Measurements from ENCODE around the gene HHIPL1. TPM values are rescaled to one million over a fixed set of nuclear protein-coding genes. Genes with fewer than 3 reads are reported as not detected.

The HHIPL1 gene
- polyA plus RNA-seq, 1 experiment = 1.1 TPM

GRCh38 chr14:99633141-99633540 lies 11.8 kb upstream of the HHIPL1 start:
- ChIA-PET CTCF (no interaction called here), POLR2A (no interaction called here)
- DNase-seq (ENCODE audit: low read depth, low spot score) = no peak
- TF ChIP-seq CTCF (IDR thresholded peaks at IDR 0.05; ENCODE audit: low read depth, low read length) = no peak
- Histone ChIP-seq H3K27me3 (ENCODE audit: control insufficient read depth, insufficient read depth, low read length) (peaks cover 4% of the 10 kb centered on the region), H3K9me3 (ENCODE audit: control insufficient read depth, insufficient read depth, low read length) (no peaks in the 10 kb centered on the region), H3K27ac (ENCODE audit: low read depth, low read length) (no peak overlapping the region), H3K4me3 (ENCODE audit: low read depth, low read length) (no peak overlapping the region)

- no peak for DNase-seq (ENCODE audit: low read depth, low spot score)
- no peak for TF ChIP-seq CTCF (IDR thresholded peaks at IDR 0.05; ENCODE audit: low read depth, low read length)
- Histone ChIP-seq H3K27ac (ENCODE audit: low read depth, low read length) (no peak overlapping the region), H3K9me3 (ENCODE audit: control insufficient read depth, insufficient read depth, low read length) (no peaks in the 10 kb centered on the region; the same call in 1 of the 2 replicates), H3K4me3 (ENCODE audit: low read depth, low read length) (no peak overlapping the region), H3K27me3 (ENCODE audit: control insufficient read depth, insufficient read depth, low read length) (peaks cover 4% of the 10 kb centered on the region)
- ChIA-PET CTCF (no interaction called here), POLR2A (no interaction called here)
Measured at GRCh38 chr14:99633918-99634317, 11.0 kb upstream of the HHIPL1 start.

GRCh38 chr14:99634443-99634842 lies 10.5 kb upstream of the HHIPL1 start:
- TF ChIP-seq CTCF (IDR thresholded peaks at IDR 0.05; ENCODE audit: low read depth, low read length) = no peak
- no peak overlapping the region for H3K4me3 ChIP-seq (ENCODE audit: low read depth, low read length)
- ChIA-PET CTCF (no interaction called here), POLR2A (no interaction called here)
- peaks cover 4% of the 10 kb centered on the region for H3K27me3 ChIP-seq (ENCODE audit: control insufficient read depth, insufficient read depth, low read length)
- H3K27ac ChIP-seq (ENCODE audit: low read depth, low read length) = no peak overlapping the region
- no peak for DNase-seq (ENCODE audit: low read depth, low spot score)
- no peaks in the 10 kb centered on the region; the same call in 1 of the 2 replicates for H3K9me3 ChIP-seq (ENCODE audit: control insufficient read depth, insufficient read depth, low read length)

GRCh38 chr14:99635116-99635515 lies 9.8 kb upstream of the HHIPL1 start:
- DNase-seq (ENCODE audit: low read depth, low spot score) = no peak
- TF ChIP-seq CTCF (IDR thresholded peaks at IDR 0.05; ENCODE audit: low read depth, low read length) = no peak
- CTCF ChIA-PET = no interaction called here
- Histone ChIP-seq H3K27ac (ENCODE audit: low read depth, low read length) (no peak overlapping the region), H3K9me3 (ENCODE audit: control insufficient read depth, insufficient read depth, low read length) (no peaks in the 10 kb centered on the region; the same call in 1 of the 2 replicates), H3K4me3 (ENCODE audit: low read depth, low read length) (no peak overlapping the region), H3K27me3 (ENCODE audit: control insufficient read depth, insufficient read depth, low read length) (peaks cover 4% of the 10 kb centered on the region)
- POLR2A ChIA-PET = no interaction called here

- Histone ChIP-seq H3K9me3 (ENCODE audit: control insufficient read depth, insufficient read depth, low read length) (no peaks in the 10 kb centered on the region; the same call in 1 of the 2 replicates), H3K27me3 (ENCODE audit: control insufficient read depth, insufficient read depth, low read length) (peaks cover 4% of the 10 kb centered on the region), H3K27ac (ENCODE audit: low read depth, low read length) (no peak overlapping the region), H3K4me3 (ENCODE audit: low read depth, low read length) (no peak overlapping the region)
- ChIA-PET CTCF (no interaction called here), POLR2A (no interaction called here)
- no peak for TF ChIP-seq CTCF (IDR thresholded peaks at IDR 0.05; ENCODE audit: low read depth, low read length)
- DNase-seq (ENCODE audit: low read depth, low spot score) = no peak
Measured at GRCh38 chr14:99636487-99636886, 8.4 kb upstream of the HHIPL1 start.

Data from AG04450 (cell line).